GM19238 (cell line): ENCODE results near the gene EMILIN2.
"Not testable (repeated sequence)": the region's sequence is repeated elsewhere in the genome, so short reads cannot be mapped to it uniquely, and the experiment has no call there.

ENCODE experiments used
- DNase-seq: peaks from one replicate; pipeline ENCODE4 v3.0.0; 2011; ENCODE audit warnings: low spot score; ENCODE audit not compliant: insufficient read length

EMILIN2 gene

DNA sequence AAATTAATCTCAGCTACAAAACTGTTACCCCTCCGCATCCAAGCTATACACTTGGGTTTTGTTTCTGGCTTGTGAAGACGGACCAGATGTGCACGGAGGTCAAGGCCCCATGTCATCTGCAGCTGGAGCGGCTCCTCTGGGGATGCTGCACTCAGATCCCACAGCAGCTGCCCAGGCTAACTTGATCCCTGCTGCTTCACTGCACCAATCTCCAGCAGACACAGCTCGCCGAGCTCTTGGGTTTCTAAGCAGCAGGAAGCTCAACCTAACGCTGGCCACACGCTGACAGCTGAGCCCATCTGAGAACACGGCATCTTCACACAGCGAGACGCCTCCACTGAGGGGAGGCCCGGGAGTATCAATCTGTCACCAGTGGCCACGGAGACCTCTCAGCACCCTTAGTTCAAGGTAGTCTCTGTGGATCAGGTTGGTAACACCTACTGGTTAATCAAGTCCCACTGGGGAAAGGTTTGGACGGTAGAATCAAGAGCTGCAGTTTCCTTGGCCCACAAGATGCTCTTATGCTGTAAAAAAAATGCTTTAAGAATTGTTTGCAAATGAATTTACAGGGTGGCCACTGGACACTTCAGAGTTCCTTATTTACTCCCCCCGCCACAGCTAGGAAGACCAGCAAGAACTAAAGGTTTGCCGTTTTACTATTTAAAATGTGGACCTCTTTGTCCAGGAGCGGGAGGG, 67.5 kb downstream of the EMILIN2 start:
- DNase-seq = no peak

DNA sequence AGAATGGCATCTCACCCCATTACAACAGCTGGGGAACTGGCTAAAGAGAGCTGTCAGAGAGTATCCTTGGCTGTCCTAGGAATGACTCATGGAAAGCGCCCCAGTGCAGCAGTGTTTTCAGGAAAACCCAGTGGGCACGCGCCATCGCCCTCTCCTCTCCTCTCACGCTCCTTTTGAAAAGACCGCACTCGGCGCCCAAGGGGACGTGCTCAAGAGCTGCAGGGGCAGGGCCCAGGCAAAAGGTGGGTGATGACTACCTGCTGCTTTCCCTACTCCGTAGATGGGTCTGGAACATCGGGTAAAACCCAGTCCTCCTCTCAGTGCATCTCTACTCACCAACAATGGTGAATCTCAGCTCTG, 68.1 kb downstream of the EMILIN2 start:
- no peak for DNase-seq

DNA sequence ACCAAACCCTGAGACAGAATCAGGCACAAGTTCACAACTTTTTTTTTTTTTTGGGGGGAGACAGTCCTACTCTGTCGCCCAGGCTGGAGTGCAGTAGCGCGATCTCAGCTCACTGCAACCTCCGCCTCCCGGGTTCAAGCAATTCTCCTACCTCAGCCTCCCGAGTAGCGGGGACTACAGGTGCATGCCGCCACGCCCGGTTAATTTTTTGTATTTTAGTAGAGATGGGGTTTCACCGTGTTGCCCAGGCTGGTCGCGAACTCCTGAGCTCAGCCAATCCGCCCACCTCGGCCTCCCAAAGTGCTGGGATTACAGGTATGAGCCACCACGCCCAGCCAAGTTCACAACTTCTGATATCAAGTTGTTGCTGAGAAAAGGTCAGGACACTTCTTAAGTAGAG, 68.7 kb downstream of the EMILIN2 start:
- DNase-seq = not testable (repeated sequence)

DNA sequence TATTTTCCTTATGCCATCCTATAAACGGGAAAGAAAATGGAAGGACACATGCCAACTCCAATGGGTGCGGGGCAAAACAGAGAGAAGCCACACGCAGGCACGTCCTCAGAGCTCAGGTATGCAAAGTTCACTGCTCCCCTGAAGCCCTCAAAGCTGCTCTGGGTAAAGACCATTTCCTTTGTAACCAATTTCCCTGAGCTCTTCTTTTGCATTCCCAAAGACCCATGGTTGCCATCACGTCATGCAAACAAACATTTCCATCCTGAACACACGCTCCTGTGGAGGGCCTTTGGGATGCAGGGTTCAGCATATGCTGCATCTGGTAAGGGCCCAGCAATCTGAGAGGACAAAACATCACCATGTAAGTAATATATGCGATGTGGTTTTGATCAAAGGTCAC, 69.4 kb downstream of the EMILIN2 start:
- no peak for DNase-seq

DNA sequence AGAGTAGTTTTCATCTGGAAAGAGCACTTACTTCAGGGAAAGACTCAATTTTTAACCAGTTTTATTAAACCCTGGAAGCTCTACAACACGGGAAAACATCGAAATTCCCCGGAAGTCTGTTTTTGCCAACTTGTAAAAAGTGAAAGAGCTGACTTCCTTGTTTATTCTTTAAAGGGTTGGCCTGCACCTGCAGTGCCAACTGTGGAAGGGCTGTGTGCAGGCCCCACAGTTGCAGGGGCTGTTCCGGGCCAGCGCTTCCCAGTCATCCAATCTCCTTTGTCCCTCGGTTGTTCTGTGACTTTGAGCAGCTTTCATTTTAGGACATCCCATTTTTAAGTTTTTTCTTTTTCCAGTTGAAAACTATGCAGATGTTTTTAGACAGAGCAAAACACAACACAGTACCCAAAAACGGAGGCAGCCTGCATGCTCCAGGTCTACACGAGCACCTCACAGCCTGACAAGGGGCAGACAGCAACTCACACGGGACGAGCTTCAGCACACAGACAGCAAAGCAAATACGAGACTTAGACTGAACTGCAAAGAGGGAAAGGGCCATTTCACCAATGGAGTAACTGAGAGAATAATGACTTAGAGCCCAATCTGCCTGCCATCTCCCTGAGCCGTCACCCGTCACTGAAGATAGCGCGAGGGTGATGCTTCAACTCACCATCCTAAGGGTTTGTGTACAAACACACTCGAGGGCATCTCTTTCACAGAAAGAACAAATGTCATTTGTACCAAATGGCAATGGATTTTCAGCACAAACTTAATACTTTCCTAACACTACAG, 70.6 kb downstream of the EMILIN2 start:
- no peak for DNase-seq

DNA sequence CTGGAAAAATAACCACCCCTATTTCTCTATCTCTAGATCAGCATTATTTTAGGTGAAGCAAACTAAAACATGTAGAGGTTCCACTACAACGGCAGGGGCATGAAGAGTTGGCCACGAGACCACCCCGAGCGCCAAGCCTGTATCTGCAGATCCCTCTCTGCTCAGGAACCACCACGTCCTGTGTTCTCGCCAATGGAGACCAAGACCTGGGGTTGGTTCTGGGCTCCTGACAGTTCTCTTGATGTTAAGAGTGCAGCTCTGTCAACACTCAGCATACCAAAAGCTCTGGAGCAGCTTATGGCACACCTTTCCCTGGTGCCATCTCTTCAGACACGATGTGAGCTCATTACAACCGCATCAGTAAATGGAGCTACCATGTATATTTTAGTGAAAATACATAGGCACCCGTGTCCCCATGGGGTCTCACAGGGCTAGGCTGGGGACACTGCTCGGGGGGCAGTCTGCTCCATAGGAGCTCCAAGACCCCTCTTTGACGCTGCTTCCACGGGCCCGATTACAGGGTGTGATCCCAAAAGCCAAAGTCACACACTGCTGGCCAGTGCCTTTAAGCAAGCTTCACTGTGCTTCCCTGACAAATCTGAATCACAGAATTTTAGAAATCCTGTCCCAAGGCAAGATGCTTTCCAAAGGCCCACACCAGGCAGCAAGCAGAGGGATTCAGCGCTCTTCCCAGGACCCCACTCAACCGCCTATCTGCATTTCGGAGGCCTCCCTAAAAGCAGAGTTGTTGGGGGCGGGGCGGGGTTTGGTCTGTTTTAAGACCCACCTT, 72.2 kb downstream of the EMILIN2 start:
- DNase-seq = no peak

DNA sequence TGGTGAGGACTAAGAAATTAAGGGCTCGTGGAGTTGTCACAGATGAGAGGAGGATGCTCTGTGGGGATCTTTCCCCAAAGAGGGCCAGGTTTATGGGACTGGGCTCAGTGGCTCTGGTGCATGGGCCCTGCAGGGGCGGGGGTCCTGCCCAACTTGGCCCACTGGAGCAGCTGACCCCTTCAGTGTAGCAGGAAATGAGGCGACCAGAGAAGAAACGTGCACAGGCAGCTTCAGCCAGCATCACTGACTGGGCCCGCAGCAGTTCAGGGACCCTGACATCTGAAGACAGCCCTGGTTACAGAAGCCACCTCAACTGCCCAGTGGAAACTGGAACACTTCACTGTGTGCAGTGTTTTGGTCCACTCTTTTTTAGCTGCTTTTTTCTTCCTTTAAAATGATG, 72.8 kb downstream of the EMILIN2 start:
- DNase-seq = no peak

DNA sequence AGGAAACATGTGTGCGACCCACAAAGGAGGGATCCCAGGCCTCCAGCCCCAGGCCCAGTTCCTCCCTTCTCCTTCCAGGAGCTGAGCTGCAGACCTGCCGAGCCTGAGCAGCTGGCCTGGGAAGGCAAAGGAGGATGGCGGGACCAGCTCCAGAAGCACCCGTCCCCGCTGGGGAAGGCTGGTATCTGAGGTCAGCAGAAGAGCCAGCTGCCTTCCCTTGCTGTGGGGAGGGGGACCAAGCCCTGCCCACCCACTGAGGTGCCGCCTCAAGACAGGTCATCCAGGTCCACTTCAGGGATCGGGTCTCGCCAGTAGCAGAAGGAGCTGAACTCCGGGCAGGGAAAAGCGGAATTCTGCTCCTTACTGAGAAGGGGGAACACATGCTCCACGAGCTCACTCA, 73.2 kb downstream of the EMILIN2 start:
- no peak for DNase-seq

DNA sequence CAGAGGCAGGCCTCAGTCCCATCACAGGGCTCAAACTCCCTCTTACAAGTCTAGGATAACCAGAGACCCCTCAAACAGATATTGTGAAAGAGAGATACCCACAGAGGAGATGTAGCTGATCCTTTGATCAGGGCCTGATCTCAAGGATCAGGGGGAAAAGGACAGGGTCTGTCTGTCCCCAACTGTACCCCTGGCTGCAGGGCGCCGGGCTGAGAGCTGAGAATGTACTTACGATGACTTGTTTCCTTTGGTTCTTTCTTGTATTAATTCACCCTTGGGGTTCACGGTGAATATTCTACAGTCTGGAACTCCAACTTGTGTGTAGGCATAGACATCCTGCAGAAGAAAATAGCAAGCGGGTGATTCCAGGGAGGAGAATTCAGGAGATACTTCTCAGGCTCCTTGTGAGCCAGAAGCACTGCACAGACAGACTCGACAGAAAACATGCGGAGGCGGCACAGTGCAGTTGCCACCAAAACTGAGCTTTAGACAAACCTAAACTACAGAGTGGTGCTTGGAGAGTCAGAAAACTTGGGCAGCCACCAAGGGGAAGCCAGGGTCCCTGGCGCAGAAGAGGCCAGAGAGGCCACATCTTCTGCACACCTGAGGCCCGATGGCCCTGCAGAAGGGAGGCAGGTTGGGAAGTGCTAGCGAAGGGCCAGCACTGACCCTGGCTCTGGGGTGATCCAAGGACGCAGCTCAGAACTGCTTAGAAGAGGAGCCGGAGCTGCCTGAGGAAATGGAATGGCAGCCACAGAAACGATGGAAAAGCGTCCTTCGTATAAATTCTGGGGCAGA, 73.9 kb downstream of the EMILIN2 start:
- no peak for DNase-seq

DNA sequence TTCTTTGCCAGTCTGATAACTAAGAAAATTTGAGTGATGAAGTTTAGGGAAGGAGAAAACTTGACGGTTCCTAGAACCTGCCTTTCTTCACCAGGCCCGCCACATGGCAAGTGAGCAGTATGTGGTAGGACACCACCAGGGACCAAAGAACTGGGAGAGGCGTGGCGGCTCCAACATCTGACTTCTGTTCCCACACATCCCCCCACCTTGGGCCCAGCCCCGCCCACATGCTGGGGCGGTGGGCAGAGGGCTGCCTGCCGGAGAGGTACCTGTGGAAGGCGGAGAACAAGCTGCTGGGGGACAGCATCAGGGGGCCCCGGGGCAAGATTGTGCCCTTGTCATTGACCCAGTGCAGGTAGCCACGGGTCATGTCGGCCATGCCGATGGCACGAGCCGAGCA, 75.0 kb downstream of the EMILIN2 start:
- no peak for DNase-seq

DNA sequence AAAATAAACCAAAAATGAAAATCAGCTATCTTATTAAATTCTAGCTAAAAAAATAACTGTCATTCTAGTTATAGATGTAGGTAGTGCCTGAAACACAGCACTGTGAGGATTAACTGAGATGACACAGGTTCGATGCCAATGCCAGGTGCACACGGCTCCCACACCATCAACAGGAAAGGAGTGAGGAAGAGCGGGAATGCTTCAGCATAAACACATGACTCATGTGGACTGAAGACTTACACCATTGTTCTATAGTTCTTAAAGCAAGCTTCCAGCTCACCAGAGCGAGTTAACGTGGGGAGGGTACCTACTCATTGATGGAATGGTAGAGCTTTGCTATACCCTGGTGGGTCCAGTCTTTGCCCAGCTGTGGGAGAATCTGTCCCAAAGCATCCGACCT, 76.7 kb downstream of the EMILIN2 start:
- DNase-seq = no peak

DNA sequence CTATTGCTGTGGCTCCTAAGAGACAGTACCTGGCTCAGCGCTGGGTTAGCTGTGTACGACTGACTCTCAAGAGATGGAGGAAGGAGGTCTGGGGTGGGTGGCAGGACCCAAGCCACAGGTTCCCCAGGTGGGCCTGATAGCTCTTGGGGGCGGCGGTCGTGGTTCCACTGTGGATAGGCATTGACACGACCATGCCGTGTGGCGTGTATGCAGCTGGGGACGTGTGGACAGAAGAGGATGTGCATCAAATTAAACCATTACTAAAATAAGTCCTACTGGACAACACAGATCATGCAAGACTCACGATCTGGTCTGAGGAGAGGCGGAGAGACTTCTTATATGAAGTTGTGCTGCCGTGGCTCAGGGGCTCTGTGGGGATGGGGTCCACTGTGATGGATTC, 78.1 kb downstream of the EMILIN2 start:
- no peak for DNase-seq

DNA sequence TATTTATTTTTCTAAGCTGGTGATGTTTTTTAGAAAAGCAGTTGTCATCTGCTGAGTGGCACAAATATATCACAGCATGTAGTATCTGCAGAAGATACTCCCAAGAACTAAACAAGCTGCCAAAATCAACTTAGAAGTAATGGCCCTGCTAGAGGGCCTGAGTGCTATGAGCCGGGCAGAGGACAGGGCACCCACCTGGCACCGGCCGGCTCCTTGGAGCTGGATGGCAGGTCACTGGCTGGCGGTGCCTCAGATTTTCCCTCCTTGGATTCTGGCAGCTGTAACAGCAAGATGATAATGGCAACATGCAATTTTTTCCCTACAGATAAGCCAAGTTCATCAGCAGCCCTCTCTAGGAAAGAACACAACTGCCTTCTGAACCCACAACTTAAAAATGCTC, 79.7 kb downstream of the EMILIN2 start:
- no peak for DNase-seq

DNA sequence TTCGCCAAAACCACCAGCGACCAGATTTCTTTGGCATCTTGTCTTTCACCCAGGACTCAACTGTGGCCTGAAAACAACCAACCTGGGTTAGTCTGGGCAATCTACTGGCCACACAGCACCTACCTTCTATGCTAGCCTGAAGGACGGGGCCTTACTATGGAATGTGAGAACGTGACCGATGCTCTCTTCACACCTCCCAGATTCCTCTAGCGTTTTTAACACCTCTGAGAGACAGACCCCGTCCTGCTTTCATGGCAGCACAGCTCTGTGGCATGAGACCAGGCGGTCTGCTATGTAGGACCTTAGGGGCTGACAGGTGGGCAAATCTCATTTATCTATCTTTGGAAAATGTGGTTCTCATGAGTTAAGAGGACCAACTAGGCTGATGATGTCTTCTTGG, 80.9 kb downstream of the EMILIN2 start:
- no peak for DNase-seq

DNA sequence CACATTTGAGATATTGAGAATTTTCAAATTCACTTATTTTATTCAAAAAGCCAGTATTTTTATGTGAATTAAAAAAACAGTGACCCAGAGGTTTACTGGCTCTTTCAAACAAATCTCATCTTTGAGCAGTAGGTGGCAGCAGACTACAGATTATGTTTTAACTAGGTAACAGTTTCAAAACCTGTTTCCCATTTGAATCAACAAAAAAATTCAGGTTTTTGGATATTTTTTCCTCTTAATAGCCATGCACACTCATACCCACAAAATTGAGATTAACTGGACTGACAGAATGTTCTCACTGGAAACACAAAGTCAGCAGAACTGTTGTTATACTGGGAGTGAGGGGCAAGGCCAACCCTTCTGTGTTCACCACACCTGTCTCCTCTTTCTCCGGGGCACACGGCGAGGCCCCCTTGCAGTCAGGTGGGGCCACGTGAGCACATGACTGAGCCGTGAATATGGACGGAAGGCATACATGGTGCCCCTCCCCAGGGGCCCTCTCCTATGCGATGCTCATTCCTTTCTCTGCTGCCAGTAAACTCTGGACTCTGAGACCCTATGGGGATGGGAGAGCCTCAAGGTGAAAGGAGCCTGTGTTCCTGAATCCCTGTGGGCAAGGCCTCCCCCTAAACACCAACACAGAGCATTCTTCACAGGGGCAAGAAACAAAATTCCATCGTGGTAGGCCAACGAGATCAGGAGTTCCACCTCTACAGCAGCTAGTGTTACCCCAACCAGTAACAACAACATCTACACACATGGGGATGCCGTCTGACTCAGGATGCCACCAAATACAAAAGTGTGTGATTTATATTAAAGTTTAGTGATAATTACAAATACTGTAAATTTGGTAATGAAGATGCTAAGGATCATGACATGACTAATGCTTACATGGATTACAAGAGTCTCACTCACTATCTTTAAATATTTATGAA, 85.7 kb downstream of the EMILIN2 start:
- no peak for DNase-seq

DNA sequence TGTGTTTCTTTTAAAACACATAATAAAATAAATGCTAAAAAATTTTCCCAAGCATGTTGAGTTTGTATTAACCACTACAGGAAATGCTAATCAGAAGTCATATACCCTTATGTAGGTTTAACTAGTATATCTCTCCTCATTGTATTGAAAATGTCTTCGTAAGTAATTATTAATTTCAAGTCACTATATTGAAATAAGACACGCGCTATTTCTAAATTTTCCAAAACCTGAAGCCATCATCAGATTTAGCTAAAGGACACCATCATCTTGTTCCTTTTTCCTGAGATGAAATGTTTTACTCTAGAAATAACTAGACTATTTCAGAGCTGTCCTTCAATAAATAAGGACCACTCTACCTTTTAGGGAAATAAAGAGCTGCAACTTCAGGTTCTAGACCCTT, 87.2 kb downstream of the EMILIN2 start:
- DNase-seq = no peak

DNA sequence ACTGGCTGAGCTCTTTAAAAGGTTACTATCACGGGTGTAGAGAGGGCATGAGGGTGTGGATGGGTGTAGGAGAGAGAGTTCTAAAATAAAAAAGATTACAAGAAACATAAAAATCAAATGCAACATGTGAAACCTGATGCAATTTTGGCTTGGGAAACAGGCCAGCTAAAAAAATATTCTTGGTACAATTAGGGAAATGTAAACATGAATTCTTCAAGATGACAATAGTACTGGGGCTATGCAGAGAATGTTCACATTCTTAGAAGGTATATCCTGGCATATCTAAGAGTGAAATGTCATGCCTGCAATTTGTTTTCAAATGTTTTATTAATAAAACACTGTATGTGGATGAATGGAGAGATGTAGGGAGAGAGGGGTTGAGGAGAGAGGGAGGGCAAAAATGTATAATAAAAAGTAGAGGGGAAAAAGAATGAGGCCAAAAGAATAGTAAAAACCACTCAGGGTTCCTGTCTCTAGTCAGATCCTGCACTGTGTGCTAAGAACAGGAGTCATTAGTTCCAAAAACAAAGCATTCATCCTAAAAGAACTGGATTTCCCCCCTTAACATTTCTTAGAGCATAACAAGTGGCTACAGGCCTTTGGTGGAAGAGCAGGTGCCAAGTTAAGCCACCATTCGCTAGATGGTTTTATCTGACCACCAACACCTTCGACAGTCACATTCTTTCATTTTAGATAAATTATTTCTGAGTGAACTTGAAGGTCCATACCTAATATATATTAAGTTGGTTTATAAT, 88.8 kb downstream of the EMILIN2 start:
- DNase-seq = no peak

DNA sequence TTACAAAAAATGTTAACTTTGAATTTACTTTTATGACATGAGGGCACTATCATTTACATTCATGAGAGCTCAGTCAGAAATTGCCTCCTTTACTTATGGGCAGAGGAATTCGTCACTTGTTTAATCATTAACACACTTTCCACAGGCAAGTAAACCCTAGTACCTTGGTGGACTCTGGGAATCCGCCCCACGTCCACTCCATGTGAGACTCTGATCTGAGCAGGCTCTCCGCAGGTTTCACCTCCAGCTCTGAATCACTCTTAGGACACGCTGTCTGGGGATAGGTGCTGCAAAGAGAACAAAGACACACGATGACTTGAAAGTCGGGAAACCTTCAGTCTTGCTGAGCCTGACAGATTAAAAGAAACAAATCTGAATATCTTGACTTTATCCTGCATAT, 92.5 kb downstream of the EMILIN2 start:
- DNase-seq = no peak

DNA sequence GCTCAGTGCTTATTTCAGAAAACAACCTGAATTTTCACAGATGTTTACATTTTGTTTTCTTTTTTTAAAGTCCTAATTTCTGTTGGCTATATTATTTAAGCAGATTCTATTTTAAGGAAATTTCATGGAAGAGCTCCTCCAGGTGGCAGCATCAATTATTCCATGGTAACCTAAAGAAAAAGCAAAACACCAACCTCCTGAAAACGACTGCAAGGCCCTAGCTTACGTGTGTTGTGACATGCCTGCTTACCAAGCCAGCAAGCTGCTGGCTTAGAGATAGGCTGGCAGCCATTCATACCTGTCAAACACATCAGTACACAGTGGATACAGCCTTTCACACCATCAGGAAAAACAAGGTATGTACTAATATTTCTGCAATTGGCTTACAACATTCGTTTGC, 101.2 kb downstream of the EMILIN2 start:
- DNase-seq = no peak

DNA sequence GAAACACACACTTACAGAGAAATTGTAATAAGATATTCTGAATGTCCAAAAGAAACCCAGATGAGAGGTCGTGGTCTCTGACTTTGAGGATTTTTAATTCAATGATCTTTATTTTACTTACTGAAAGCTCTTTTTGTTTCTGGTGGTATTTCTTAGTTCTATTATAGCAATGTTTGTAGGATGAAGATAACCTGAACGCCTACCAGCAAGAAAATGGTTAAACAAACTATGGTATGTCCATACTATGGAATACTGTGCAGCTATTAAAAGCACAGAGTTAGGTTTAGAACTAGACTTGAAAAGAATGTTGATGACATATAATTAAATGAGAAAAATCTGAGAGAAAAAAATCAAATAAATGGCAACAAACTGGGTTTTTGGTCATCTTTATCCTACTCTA, 105.8 kb downstream of the EMILIN2 start:
- no peak for DNase-seq
